PFSK-1 (cell line): Measurements from ENCODE around the gene CCDC171.

Experiments used
- FOXP2 ChIP-seq: optimal IDR thresholded peaks from 2 replicates; pipeline ENCODE3; 2011; ENCODE audit warnings: borderline replicate concordance, control low read depth, inconsistent platforms; ENCODE audit not compliant: insufficient read depth; ENCODE audit errors: extremely low read length, extremely low read depth
- POLR2AphosphoS5 ChIP-seq: IDR thresholded peaks from 2 replicates; pipeline ENCODE4 v1.6.1; 2012; ENCODE audit warnings: low read depth, mild to moderate bottlenecking, control low read depth, low read length, moderate library complexity
- REST ChIP-seq, 2 experiments: IDR thresholded peaks; 2 replicates each; pipeline versions ENCODE4 v1.6.1 to v1.8.0; 2011 to 2012; ENCODE audit warnings: low read depth in 2 of 2, low read length in 2 of 2, control low read depth in 1 of 2, inconsistent platforms in 1 of 2, mild to moderate bottlenecking in 1 of 2, moderate library complexity in 1 of 2; ENCODE audit not compliant: insufficient read depth in 1 of 2
- SIN3A ChIP-seq: IDR thresholded peaks from 2 replicates; pipeline ENCODE4 v1.6.1; 2012; ENCODE audit warnings: mild to moderate bottlenecking, low read length, moderate library complexity, borderline replicate concordance; ENCODE audit not compliant: insufficient read depth
- TAF1 ChIP-seq: IDR thresholded peaks from 2 replicates; pipeline ENCODE4 v1.6.1; 2012; ENCODE audit warnings: low read length, control low read depth, borderline replicate concordance; ENCODE audit not compliant: insufficient read depth

The CCDC171 gene

GRCh38 chr9:15531380-15531779 is 21.5 kb upstream of the CCDC171 start:
- no peak for TF ChIP-seq TAF1
- no peak for TF ChIP-seq REST (IDR thresholded peaks at IDR 0.05; ENCODE audit: insufficient read depth in 1 of 2, low read depth in 2 of 2, low read length in 2 of 2)

- no peak for TF ChIP-seq POLR2AphosphoS5
Measured at GRCh38 chr9:15541872-15542271, 11.0 kb upstream of the CCDC171 start.

DNA sequence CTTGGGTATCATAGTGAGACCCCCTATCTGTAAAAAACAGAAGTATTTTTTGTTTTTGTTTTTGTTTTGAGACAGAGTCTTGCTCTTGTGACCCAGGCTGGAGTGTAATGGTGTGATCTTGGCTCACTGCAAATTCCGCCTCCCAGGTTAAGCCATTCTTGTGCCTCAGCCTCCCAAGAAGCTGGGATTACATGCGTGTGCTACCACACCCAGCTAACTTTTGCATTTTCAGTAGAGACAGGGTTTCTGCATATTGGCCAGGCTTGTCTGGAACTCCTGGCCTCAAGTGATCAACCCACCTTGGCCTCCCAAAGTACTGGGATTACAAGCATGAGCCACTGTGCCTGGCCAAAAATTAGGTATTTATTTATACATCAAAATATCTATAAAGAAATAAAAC is 10.2 kb upstream of the CCDC171 start:
- TF ChIP-seq REST (IDR thresholded peaks at IDR 0.05; ENCODE audit: insufficient read depth in 1 of 2, low read depth in 2 of 2, low read length in 2 of 2) (no peak), TAF1 (no peak), FOXP2 (no peak), SIN3A (no peak), POLR2AphosphoS5 (no peak)

DNA sequence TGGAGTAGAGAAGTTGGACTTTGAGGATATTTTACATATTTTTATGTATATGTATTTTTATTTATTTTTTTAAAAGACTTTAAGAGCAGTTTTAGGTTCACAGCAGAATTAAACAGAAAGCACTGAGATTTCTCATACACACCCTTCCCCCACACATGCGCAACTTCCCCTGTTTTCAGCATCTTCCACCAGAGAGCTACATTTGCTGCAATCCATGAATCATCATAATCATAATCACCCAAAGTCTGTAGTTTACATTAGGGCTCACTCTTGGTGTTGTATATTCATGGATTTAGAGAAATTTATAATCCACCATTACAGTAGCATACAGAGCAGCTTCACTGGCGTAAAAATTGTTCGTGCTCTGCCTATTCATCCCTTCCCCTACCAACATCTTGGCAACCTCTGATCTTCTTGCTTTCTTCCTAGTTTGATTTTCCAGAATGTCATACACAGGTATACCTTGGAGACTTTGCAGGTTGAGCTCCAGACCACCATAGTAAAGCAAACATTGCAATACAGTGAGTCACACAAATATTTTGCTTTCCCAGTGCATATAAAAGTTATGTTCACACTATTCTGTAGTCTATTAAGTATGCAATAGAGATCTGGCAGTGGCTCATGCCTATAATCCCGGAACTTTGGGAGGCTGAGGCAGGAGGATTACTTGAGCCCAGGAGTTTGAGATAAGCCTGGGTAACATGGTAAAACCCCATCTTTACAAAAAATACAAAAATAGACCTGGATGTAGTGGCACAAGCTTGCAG is 9.6 kb upstream of the CCDC171 start:
- TF ChIP-seq POLR2AphosphoS5 (no peak), REST (IDR thresholded peaks at IDR 0.05; ENCODE audit: insufficient read depth in 1 of 2, low read depth in 2 of 2, low read length in 2 of 2) (no peak), TAF1 (no peak), SIN3A (no peak), FOXP2 (no peak)

- no peak for TF ChIP-seq REST (IDR thresholded peaks at IDR 0.05; ENCODE audit: insufficient read depth in 1 of 2, low read depth in 2 of 2, low read length in 2 of 2)
- no peak for TF ChIP-seq SIN3A
- TF ChIP-seq TAF1: no peak
- TF ChIP-seq POLR2AphosphoS5: no peak
- TF ChIP-seq FOXP2: no peak
Measured at GRCh38 chr9:15549611-15550010, 3.2 kb upstream of the CCDC171 start.
